ENCODE data around the gene SRGAP1.

GRCh38 chr12:64137117-64137516 lies 292.6 kb downstream of the SRGAP1 start:
- TF ChIP-seq CTCF (conservative IDR thresholded peaks at IDR 0.05): no peak
- TF ChIP-seq ZFX (IDR thresholded peaks at IDR 0.05): no peak

Measured in C4-2B (cell line).